Activated CD4-positive, alpha-beta T cell treated with anti-CD3 and anti-CD28 coated beads for 48 hours (primary cell): Measurements from ENCODE around the gene ATP6V0D1.
"Not testable (repeated sequence)": the region's sequence is repeated elsewhere in the genome, so short reads cannot be mapped to it uniquely, and the experiment has no call there.

Experiments
- DNase-seq: peaks from one replicate; pipeline ENCODE4 v3.0.0-alpha.2; 2020

ATP6V0D1 gene

DNA sequence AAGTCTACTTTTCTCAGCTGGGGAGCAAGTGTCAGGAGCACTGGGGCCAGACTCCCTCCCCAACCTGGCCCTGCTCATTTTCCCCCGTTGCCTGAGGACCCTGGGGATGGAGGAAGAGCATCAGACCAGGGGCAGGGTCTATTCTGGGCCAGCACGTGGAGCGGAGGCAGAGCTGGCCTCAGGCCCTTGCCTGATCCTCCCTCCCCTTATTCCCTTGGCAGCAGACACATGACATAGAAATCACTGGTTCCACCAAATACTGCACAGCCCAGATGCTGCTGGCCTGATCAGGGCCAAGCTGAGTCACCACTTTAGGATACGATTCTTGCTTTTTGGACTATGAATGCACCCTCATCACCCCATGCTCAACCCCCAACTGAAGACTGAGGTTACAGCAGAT, 18.1 kb upstream of the ATP6V0D1 start:
- DNase-seq, result no peak

GRCh38 chr16:67490335-67491096, 9.6 kb upstream of the ATP6V0D1 start:
- no peak for DNase-seq

- no peak for DNase-seq
Observed at GRCh38 chr16:67489401-67490083, 8.6 kb upstream of the ATP6V0D1 start.

DNA sequence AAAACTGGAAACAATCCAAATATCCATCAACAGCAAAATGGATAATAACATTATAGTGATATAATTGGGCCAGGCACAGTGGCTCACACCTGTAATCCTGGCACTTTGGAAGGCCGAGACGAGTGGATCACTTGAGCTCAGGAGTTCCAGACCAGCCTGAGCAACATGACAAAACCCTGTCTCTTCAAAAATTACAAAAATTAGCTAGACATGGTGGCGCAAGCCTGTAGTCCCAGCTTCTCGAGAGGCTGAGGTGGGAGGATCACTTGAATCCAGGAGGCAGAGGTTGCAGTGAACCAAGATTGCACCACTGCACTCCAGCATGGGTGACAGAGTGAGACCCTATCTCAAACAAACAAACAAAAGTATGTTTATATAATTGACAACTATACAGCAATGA, 6.6 kb upstream of the ATP6V0D1 start:
- DNase-seq, result not testable (repeated sequence)

GRCh38 chr16:67486805-67487204, 5.8 kb upstream of the ATP6V0D1 start:
- no peak for DNase-seq

GRCh38 chr16:67483731-67484525, 3.0 kb upstream of the ATP6V0D1 start:
- no peak for DNase-seq

DNA sequence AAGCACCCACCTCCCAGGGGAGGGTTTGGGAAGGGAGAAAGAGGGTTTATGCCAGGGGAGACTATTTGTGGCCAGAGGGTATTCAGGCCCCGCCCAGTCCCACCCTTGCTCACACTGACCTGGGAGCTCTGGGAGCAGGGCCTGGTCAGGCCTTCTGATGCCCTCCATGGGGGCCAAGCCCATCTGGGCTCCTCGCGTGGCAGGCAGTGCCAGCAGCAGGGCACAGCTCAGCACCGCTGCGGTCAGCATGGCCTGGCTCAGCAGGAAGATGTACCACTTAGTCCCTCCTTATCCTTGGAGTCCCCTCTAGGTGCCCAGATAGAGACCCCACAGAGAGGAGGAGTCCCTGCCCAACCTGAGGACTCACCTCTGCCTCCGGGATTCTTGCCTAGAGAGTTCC, 2.2 kb upstream of the ATP6V0D1 start, which contains the start of gene AGRP:
TSS of gene AGRP (minus strand) at position 398 of the 400 bp plus-strand sequence. CDS start at position 249, 149 bp downstream.
- no peak for DNase-seq

DNA sequence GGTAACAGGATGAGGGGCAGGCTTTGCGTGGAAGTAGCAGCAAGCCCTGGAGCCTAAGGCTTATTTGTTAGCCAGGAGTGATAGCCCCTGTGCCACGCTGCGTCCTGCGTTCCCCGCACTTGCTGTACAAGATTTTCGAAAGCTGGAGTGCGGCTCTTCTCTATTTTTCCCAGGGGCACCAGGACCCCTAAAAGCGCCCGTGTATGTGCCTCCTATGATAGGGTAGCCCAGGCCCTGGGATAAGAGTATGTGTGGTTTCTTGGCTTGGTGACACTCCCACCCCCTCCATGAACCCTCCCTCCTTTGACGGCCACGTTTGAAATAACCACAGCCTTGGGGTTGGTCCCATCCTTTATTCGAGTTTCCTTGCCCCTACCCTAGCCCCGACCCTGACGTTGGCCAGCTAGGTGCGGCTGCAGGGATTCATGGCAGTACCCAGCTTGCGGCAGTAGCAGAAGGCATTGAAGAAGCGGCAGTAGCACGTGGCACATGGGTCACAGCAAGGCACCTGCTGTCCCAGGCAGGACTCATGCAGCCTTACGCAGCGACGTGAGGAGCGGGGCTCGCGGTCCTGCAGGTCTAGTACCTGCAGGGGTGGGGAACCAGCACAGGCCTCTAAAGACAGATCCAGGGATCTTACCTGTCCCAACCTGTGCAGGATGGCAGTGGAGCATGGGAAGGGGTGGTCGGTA, 1.4 kb upstream of the ATP6V0D1 start:
- DNase-seq, result peak; percentile 14

DNA sequence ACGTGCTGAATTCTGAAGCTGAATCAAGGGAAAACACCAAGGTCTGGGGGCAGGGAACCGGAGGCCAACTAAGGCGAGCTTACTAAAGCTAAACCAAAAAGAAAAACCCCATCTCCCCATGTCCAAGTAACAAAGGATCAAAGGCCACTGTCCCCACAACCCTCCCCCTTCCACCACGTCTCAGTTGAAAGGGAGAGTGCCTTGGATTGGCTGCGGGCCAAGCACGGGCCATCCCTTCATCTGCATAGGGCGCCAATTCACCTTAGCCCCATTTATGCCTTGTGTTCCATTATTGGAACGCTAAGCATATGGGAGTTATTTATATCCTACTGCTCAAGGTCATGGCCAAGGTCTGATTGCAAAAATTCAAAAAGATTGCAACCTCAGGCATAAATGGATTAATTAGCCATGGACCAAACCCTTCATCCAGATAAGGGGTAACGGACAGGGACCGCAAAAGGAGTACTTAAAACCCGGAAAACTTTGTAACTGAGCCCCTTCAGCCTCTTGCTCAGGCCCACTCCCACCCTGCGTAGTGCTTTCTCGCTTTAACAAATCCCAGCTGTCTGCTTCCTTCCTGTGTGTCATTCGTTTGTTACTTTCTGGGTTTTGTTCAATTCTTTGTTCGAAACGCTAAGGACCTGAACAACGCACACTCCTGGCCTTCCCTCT, 740 bp upstream of the ATP6V0D1 start:
- DNase-seq, result peak; percentile 70

DNA sequence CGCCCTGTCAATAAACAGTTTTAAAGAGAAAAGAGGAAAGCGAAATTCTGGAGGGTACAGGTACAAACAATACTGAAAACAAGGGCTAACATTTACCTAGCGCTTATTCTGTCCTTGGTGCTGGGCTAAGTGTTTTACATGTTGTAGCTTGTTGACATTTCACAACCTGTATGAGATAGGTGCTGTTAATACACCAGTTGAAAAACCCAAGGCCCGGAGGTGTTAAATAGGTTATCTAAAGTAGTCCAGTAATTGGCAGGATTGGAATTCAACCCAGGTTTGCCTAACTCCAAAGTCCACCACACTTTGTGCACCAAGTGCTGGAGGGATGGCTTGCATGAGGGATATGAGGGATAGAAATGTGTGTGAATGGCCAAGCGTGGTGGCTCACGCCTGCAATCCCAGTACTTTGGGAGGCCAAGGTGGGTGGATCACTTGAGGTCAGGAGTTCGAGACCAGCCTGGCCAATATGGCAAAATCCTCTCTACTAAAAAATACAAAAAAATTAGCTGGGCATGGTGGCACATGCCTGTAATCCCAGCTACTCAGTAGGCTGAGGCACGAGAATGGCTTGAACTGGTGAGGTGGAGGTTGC, 2.9 kb downstream of the ATP6V0D1 start:
- DNase-seq, result no peak

- no peak for DNase-seq
Observed at GRCh38 chr16:67474551-67475455, 6.2 kb downstream of the ATP6V0D1 start.

- DNase-seq, result no peak
Observed at GRCh38 chr16:67471758-67472384, 9.1 kb downstream of the ATP6V0D1 start.

DNA sequence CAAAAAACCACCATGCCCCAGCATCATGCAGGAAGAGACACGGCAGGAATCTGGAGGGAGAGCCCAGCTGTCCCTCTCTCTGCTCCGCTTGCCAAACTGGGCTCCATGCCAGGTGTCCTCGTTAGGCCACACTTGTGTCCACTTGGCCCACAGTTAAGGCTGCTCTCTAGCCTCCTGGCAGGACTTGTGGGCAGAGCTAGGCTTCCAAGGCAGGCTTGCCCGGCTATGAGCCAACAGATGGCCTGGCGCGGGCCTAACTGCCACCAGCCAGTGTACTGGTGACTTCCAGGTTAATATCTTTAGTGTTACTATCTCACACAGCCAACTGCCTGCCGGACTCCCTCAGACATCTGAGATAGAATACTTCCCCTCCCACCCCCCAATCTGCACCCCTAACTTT, 10.6 kb downstream of the ATP6V0D1 start:
- DNase-seq, result no peak

DNA sequence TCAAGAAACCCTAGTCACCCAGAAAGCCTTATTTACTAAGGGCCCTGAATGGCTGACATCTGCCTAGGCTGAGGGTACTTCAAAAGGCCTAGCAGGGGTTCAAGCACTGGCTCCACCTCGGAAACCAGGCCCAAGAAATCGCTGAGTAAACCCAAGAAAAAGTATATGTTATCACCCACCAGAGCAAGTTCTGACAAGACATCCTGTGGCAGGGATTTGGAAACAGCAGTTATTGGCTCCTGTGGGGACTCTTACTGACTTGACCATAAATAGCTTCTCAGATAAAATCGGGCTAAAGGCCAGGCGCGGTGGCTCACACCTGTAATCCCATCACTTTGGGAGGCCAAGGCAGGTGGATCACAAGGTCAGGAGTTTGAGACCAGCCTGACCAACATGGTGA, 12.2 kb downstream of the ATP6V0D1 start:
- no peak for DNase-seq

- DNase-seq, result no peak
Observed at GRCh38 chr16:67466581-67466980, 14.4 kb downstream of the ATP6V0D1 start.

- DNase-seq, result no peak
Observed at GRCh38 chr16:67464565-67464964, 16.4 kb downstream of the ATP6V0D1 start.

- no peak for DNase-seq
Observed at GRCh38 chr16:67463691-67464090, 17.3 kb downstream of the ATP6V0D1 start.

GRCh38 chr16:67463059-67463458, 17.9 kb downstream of the ATP6V0D1 start:
- no peak for DNase-seq

DNA sequence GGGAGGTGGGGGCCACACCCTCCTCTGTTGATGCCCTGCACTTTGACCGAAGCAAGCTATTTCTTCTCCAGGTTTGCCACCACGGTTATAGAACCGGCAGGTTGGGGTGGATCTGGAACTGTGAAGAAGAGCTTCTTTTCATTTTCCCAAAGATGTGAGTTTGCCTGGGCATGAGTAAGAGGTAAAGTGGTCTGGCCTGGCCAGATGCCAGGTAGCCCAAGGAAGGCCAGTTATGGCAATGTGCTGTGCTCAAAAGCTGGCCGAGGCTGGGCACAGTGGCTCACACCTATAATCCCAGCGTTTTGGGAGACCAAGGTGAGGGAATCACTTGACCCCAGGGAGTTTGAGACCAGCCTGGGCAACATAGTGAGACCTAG, 18.7 kb downstream of the ATP6V0D1 start:
- DNase-seq, result no peak

- no peak for DNase-seq
Observed at GRCh38 chr16:67461600-67462278, 19.2 kb downstream of the ATP6V0D1 start.
